Breast epithelium (tissue), 4 donors: ENCODE measurements around the gene SSU72. TPM values are rescaled to one million over a fixed set of nuclear protein-coding genes. Genes with fewer than 3 reads are reported as not detected.

Experiments
- DNase-seq, 2 donors: peaks; one replicate each; pipeline ENCODE4 v3.0.0-alpha.2; 2019; ENCODE audit warnings: low spot score in 2 of 2
- H3K27ac ChIP-seq, 2 donors: fragments of 200-600 bp; sonication (generic) in 1 of 2; one replicate each; pipeline ENCODE4 v1.5.1; 2016 to 2019; ENCODE audit warnings: mild to moderate bottlenecking in 1 of 2
- H3K27me3 ChIP-seq, 2 donors: fragments of 200-600 bp; sonication (generic) in 1 of 2; one replicate each; pipeline versions ENCODE4 v1.5.1 to v1.6.0; 2017 to 2019; ENCODE audit warnings: control low read depth in 1 of 2, mild to moderate bottlenecking in 1 of 2
- H3K36me3 ChIP-seq: fragments of 200-600 bp; one replicate; pipeline ENCODE4 v1.5.1; 2019
- H3K4me1 ChIP-seq, 2 donors: fragments of 200-600 bp; sonication (generic); one replicate each; pipeline ENCODE4 v1.5.1; 2016 to 2019; ENCODE audit warnings: control low read depth in 1 of 2
- H3K4me3 ChIP-seq, 3 donors: fragments of 200-600 bp; sonication (generic); 1 replicate in 2 of 3; 2 replicates in 1 of 3; pipeline ENCODE4 v1.5.1; 2016 to 2019; ENCODE audit warnings: mild to moderate bottlenecking in 3 of 3, moderate library complexity in 2 of 3
- H3K9me3 ChIP-seq, 2 donors: fragments of 200-600 bp; sonication (generic) in 1 of 2; one replicate each; pipeline ENCODE4 v1.5.1; 2016 to 2019; ENCODE audit warnings: control low read depth in 1 of 2
- POLR2A ChIP-seq: fragments of 450-650 bp; IDR thresholded peaks from one replicate; pipeline ENCODE4 v1.6.1; 2016; ENCODE audit warnings: antibody characterized with exemption, mild to moderate bottlenecking, moderate library complexity
- POLR2AphosphoS5 ChIP-seq, 3 donors: sonication (generic); formaldehyde crosslinking; IDR thresholded peaks; one replicate each; pipeline ENCODE4 v1.6.1; 2017; ENCODE audit warnings: antibody characterized with exemption in 3 of 3
- intact Hi-C: fragments of 100-400 bp; cut with DNase I; formaldehyde crosslinking; loops from one replicate; pipeline ENCODE4 v1.15.1; 2023; ENCODE audit warnings: low total_unique reads
- total RNA-seq, 3 donors: library from RNA; depleted of rRNA; stranded (reverse); fragments of >200 nt; gene quantifications; one replicate each; pipeline ENCODE4 v1.1.0, GENCODE V29; 2016
- TF ChIP-seq, protein P1 (sequence below), 3 donors: fragments of 450-650 bp; IDR thresholded peaks; one replicate each; pipeline ENCODE4 v1.5.1; 2016 to 2017; ENCODE audit warnings: antibody characterized with exemption in 3 of 3, mild to moderate bottlenecking in 3 of 3, moderate library complexity in 3 of 3

SSU72 gene
- total RNA-seq, 3 donors from 2014 or later: 100 to 125 (median 114) TPM

DNA sequence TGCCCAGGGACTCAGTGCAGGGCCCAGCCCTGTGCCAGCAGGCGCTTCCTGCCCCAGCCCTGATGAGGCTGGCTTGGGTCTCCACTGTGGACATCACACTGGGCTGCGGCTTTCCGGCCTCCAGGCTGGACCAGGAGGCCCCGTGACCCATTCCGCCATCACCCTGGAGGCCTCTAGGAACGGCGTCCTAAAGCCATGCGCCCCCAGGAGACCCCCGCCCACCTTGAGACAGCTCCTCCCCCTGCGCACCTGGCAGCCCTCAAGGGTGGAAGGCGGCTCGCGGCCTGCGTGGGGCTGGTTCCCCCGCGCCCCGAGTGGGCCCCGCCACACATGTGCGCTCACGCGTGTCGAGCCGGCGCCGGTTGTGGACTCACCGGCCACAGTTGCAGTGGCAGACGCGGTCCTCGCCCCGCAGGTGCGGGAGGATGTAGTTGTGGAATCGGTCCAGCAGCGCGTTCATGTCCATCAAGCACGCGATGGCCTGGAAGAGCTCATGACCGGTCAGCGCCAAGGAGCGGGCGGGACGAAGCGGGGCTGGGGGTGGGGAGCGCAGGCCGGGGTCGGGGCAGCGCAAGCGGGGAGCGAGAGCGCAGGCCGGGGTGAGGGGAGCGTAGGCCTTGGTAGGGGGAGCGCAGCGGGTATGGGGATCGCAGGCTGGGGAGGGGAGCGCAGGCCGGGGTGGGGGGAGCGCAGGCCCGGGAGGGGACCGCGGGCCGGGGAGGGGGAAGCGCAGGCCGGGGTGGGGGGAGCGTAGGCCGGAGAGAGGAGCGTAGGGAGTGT lies 35.2 kb downstream of the SSU72 start:
- Histone ChIP-seq H3K4me3 (peak overlapping the region; percentile 55 to 90 (median 68)), H3K9me3 (no peaks in the 10 kb centered on the region), H3K4me1 (peaks cover 0 to 14% of the 10 kb centered on the region in 2 donors), H3K36me3 (no peaks in the 10 kb centered on the region), H3K27me3 (no peaks in the 10 kb centered on the region), H3K27ac (peak overlapping the region; percentile 48 to 86)
- intact Hi-C loops: no loop called here
- TF ChIP-seq POLR2AphosphoS5 (IDR thresholded peaks at IDR 0.05) (no peak), POLR2A (no peak)
- TF ChIP-seq, protein P1, sequence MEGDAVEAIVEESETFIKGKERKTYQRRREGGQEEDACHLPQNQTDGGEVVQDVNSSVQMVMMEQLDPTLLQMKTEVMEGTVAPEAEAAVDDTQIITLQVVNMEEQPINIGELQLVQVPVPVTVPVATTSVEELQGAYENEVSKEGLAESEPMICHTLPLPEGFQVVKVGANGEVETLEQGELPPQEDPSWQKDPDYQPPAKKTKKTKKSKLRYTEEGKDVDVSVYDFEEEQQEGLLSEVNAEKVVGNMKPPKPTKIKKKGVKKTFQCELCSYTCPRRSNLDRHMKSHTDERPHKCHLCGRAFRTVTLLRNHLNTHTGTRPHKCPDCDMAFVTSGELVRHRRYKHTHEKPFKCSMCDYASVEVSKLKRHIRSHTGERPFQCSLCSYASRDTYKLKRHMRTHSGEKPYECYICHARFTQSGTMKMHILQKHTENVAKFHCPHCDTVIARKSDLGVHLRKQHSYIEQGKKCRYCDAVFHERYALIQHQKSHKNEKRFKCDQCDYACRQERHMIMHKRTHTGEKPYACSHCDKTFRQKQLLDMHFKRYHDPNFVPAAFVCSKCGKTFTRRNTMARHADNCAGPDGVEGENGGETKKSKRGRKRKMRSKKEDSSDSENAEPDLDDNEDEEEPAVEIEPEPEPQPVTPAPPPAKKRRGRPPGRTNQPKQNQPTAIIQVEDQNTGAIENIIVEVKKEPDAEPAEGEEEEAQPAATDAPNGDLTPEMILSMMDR (IDR thresholded peaks at IDR 0.05): no peak
- DNase-seq: no peak

DNA sequence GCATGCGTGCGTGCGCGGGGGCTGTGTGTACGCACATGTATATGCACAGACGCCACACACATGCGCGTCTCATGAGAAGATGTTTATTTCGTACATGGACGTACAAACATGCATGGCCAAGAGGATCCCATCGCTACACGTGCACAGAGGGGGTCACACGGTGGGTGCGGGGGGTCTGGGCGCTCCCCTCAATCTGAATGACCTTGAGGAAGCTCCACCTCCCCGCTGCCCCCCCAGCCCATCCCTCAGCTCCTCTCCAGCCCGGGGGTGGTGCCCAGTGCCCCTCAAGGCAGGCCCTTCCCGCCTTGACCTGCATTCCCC lies 35.7 kb downstream of the SSU72 start:
- intact Hi-C loops: no loop called here
- no peak for DNase-seq
- Histone ChIP-seq H3K4me1 (peaks cover 0 to 14% of the 10 kb centered on the region in 2 donors), H3K9me3 (no peaks in the 10 kb centered on the region), H3K27me3 (no peaks in the 10 kb centered on the region), H3K36me3 (no peaks in the 10 kb centered on the region), H3K27ac (peak overlapping the region in 1 of 2 donors; percentile 86), H3K4me3 (peak overlapping the region; percentile 55 to 90 (median 68))
- no peak for TF ChIP-seq POLR2AphosphoS5 (IDR thresholded peaks at IDR 0.05)
- TF ChIP-seq, protein P1 (IDR thresholded peaks at IDR 0.05): no peak
- TF ChIP-seq POLR2A: no peak

DNA sequence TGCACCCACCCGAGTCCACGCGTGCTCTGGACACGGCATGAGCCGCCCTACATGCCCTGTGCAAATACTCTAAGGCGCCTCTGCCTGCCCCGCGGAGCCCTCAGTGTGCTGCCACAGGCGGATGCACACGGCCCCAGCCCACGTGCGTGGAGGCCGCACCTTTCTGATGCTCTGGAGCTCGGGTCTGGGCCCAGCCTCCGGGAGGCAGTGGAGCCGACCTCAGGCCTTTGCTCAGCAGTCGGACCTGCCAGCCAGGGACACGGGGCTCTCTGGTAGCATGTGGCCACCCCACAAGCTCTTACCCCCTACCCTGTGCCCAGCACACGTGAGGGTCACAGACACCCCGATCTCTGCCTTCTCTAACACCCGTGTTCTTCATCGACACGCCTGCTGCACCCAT lies 36.3 kb downstream of the SSU72 start:
- Histone ChIP-seq H3K36me3 (no peaks in the 10 kb centered on the region), H3K4me3 (peak overlapping the region in 1 of 3 donors; percentile 90), H3K4me1 (peaks cover 0 to 14% of the 10 kb centered on the region in 2 donors), H3K27me3 (no peaks in the 10 kb centered on the region), H3K9me3 (no peaks in the 10 kb centered on the region), H3K27ac (no peak overlapping the region)
- intact Hi-C loops: no loop called here
- DNase-seq: no peak
- TF ChIP-seq, protein P1 (IDR thresholded peaks at IDR 0.05): no peak
- TF ChIP-seq POLR2AphosphoS5 (IDR thresholded peaks at IDR 0.05): no peak
- TF ChIP-seq POLR2A: no peak

DNA sequence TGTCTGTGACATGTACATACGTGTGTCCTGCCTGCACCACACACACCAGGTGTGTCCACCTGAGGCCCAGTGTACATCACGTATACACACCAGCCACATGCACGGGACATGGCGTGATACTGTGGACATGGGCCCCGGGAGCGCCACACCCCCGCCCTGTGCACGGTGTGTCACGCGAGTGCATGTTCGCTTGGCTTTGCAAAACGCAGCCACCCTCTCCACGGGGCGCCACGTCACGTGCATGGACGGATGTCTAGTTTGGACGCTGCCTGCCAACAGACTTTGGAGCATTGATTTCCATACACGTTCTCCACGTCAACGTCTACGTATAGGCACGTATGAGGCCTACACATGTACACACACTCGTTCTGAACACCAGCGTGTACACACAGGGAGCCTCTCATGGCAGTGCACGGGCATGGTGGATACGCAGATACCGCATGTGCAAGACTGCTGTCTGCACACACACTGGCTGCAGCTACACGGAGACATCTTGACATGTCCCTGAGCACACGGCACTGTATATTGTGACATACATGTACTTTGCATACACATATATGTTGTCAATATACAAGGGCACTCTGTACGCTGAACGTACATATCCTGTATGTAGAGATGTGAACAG lies 36.9 kb downstream of the SSU72 start:
- DNase-seq: no peak
- H3K27me3 ChIP-seq: no peaks in the 10 kb centered on the region
- H3K27ac ChIP-seq: no peak overlapping the region
- H3K9me3 ChIP-seq: peaks cover 0 to under 1% of the 10 kb centered on the region in 2 donors
- no peaks in the 10 kb centered on the region for H3K36me3 ChIP-seq
- no peak overlapping the region for H3K4me3 ChIP-seq
- intact Hi-C loops: no loop called here
- peaks cover 0 to 14% of the 10 kb centered on the region in 2 donors for H3K4me1 ChIP-seq
- TF ChIP-seq POLR2A: no peak
- TF ChIP-seq, protein P1 (IDR thresholded peaks at IDR 0.05): no peak
- no peak for TF ChIP-seq POLR2AphosphoS5 (IDR thresholded peaks at IDR 0.05)

DNA sequence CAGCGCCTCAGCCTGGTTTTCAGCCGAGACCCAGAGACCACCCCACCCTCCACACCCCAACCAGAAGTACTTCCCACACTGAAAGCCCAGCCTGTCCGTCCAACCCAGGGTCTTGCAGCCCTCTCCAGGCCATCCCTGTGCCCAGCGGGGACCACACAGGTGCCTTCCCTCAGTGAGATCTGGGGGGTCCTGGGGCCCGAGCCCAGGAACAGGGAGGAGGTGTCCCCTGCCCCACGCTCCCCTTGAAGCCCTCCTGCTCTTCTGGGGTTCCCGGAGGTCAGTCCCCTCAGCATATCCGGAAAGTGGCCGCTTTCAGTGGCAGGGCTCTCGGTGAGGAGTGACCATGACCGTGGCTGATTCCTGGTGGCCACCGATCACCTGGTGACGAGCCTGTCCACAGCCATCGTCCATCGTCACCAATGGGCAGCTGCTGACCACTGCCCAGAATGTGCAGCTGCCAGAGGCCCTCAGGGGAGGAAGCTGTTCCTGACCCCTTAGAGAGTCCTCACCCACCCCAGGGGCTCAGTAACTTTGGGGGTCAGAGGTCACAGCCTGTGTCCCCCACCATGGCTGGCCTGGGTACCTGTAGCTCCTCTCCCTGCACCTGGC lies 37.6 kb downstream of the SSU72 start:
- Histone ChIP-seq H3K27ac (no peak overlapping the region), H3K36me3 (no peaks in the 10 kb centered on the region), H3K27me3 (no peaks in the 10 kb centered on the region), H3K9me3 (peaks cover 5% of the 10 kb centered on the region in 2 donors), H3K4me1 (peaks cover 0 to 14% of the 10 kb centered on the region in 2 donors), H3K4me3 (no peak overlapping the region)
- TF ChIP-seq POLR2AphosphoS5 (IDR thresholded peaks at IDR 0.05): no peak
- TF ChIP-seq POLR2A: no peak
- TF ChIP-seq, protein P1 (IDR thresholded peaks at IDR 0.05): no peak
- intact Hi-C loops: no loop called here
- DNase-seq: no peak
